ENCODE results near the gene MRPL52. TPM values are rescaled to one million over a fixed set of nuclear protein-coding genes. Genes with fewer than 3 reads are reported as not detected.
"Not testable (repeated sequence)": the region's sequence is repeated elsewhere in the genome, so short reads cannot be mapped to it uniquely, and the experiment has no call there.

Gene MRPL52
- total and polyA plus RNA-seq, 8 donors, result 57.0 to 86.9 (median 72.6) TPM

DNA sequence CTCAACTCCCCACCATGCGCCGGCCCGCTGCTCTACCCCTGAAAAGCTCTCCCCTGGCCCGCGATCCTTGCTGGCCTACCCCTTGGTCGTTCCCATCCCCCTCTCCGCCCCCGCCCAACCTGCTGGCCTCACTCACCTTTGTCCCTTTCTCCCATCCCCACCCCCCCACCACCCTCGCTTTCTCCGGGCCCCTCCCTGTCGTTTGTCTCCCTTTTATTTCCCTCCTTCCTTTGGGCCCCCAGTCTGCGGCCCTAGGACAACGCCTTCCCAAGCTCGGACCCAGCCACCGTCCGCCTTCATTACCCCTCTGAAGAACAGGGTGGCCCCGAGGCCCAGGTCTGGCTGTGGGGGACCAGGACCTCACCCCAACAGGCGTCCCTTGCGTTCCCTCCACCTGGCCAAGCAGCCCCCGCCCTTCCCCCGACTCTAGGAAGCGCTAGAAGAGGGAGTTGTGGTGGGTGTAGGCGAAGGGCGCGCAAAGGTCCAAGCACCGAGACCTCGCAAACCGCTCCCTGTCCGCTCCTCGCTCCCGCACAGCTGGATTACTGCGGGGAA, 7.6 kb upstream of the MRPL52 start:
- peak overlapping the region; percentile 6 to 51 for H3K4me3 ChIP-seq
- TF ChIP-seq CTCF (IDR thresholded peaks at IDR 0.05), result no peak
- intact Hi-C loops (cut with DNase I), result loop anchor here in 1 of 2 donors (5.0 kb wide), 1 partner anchor 35 kb away; no protein-coding TSS in a partner anchor
- peak overlapping the region; percentile 33 to 80 for H3K27ac ChIP-seq
- DNase-seq (peak in 1 of 4 donors; percentile 78), ATAC-seq (no peak)
- H3K27me3 ChIP-seq, result no peaks in the 10 kb centered on the region
- peaks cover 15 to 65% of the 10 kb centered on the region in 2 donors for H3K4me1 ChIP-seq
- H3K9me3 ChIP-seq, result no peaks in the 10 kb centered on the region
- H3K36me3 ChIP-seq, result no peaks in the 10 kb centered on the region

GRCh38 chr14:22822571-22823098, 7.1 kb upstream of the MRPL52 start:
- Histone ChIP-seq H3K27me3 (no peaks in the 10 kb centered on the region), H3K36me3 (no peaks in the 10 kb centered on the region), H3K4me1 (peaks cover 15 to 60% of the 10 kb centered on the region in 2 donors), H3K9me3 (no peaks in the 10 kb centered on the region), H3K27ac (peak overlapping the region; percentile 33 to 80), H3K4me3 (peak overlapping the region; percentile 6 to 51)
- peak; percentile 75 for ATAC-seq
- peak; percentile 73 to 86 for TF ChIP-seq CTCF (IDR thresholded peaks at IDR 0.05)
- DNase-seq, result peak; percentile 81 to 93 (median 88)
- intact Hi-C loops (cut with DNase I), result loop anchor here in 1 of 2 donors (5.0 kb wide), 1 partner anchor 35 kb away; no protein-coding TSS in a partner anchor

DNA sequence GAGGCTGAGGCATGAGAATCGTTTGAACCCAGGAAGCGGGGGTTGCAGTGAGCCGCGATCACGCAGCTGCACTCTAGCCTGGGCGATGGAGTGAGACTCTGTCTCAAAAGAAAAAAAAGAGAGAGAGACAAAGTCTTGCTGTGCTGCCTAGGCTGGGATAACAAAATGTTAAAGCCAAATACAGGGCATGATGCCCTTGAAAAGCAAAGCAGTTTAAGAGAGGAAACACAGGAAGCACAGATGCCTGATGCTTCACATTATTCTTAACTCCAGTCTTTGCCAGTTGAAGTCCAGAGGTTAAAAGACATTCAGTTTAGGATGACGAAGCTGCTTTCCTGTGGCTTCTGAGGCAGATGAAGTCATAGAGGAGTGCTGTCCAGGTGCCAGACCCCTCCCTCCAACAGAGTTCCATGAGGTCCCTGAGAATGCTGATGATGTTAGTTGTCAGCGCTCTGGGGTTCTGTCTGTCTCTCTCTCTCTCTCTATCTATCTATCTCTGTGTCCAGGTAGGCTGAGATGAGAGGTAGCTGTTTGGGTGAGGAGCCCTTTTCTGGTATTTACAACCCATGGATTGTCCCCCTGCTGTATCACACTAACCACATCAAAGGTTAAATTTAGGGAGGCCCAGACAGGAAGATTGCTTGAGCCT, 4.9 kb upstream of the MRPL52 start:
- H3K4me3 ChIP-seq, result no peak overlapping the region
- H3K27ac ChIP-seq, result peak overlapping the region in 1 of 2 donors; percentile 80
- no peaks in the 10 kb centered on the region for H3K9me3 ChIP-seq
- ATAC-seq, result no peak
- intact Hi-C loops (cut with DNase I), result loop anchor here in 1 of 2 donors (5.0 kb wide), 1 partner anchor 32 kb away; no protein-coding TSS in a partner anchor
- no peaks in the 10 kb centered on the region for H3K36me3 ChIP-seq
- TF ChIP-seq CTCF (IDR thresholded peaks at IDR 0.05), result no peak
- H3K27me3 ChIP-seq, result no peaks in the 10 kb centered on the region
- peaks cover 3 to 43% of the 10 kb centered on the region in 2 donors for H3K4me1 ChIP-seq
- peak in 1 of 4 donors; percentile 53 for DNase-seq

DNA sequence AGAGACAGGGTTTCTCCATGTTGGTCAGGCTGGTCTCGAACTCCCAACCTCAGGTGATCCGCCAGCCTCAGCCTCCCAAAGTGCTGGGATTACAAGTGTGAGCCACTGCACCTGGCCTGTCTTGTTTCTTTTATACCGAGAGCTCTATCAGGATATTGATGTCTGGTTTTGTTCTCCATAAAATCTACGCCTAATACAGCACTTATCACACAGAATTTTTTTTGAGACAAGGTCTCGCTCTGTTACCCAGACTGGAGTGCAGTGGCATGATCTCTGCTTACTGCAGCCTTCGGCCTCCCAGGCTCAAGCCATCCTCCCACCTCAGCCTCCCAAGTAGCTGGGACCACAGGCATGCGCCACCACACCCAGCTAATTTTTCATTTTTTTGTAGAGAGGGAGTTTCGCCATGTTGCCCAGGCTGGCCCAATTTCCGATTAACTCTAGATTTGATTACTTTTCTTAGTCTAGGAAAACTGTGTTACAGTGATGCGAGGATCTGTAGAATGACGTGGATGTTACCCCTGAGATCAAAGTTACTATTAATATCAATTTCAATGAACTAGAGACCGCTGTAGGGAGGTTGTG, 519 bp upstream of the MRPL52 start:
- H3K27me3 ChIP-seq; ATAC-seq; intact Hi-C loops (cut with DNase I); H3K9me3 ChIP-seq: not testable (repeated sequence)
- Histone ChIP-seq H3K27ac (peak overlapping the region; percentile 46 to 82), H3K36me3 (peaks cover 0 to 19% of the 10 kb centered on the region in 2 donors), H3K4me3 (peak overlapping the region; percentile 80 to 91), H3K4me1 (peaks cover 9 to 30% of the 10 kb centered on the region in 2 donors)
- peak in 1 of 4 donors; percentile 9 for DNase-seq

- no peak for TF ChIP-seq CTCF (IDR thresholded peaks at IDR 0.05)
- DNase-seq, result no peak
- Histone ChIP-seq H3K4me1 (peaks cover 9 to 21% of the 10 kb centered on the region in 2 donors), H3K36me3 (peaks cover 0 to 28% of the 10 kb centered on the region in 2 donors), H3K27ac (peak overlapping the region in 1 of 2 donors; percentile 82), H3K4me3 (peak overlapping the region; percentile 80 to 91), H3K27me3 (no peaks in the 10 kb centered on the region), H3K9me3 (no peaks in the 10 kb centered on the region)
- ATAC-seq, result no peak
- intact Hi-C loops (cut with DNase I), result no loop called here
Observed at GRCh38 chr14:22830443-22831010, 840 bp downstream of the MRPL52 start.
